DOHH2 (cell line): Measurements from ENCODE around the gene ADGRG1.

Experiments used
- H3F3A ChIP-seq: fragments of 200-600 bp; sonication (generic), shearing (Covaris generic); 2 replicates; pipeline ENCODE4 v1.6.0; 2016; ENCODE audit warnings: antibody characterized with exemption, mild to moderate bottlenecking; ENCODE audit not compliant: control insufficient read depth, insufficient read depth
- H3K27ac ChIP-seq: fragments of 200-600 bp; sonication (generic); 2 replicates; pipeline ENCODE4 v1.5.1; 2014; ENCODE audit warnings: low read depth, mild to moderate bottlenecking, low read length, moderate library complexity
- H3K27me3 ChIP-seq: fragments of 200-600 bp; sonication (generic); 2 replicates; pipeline ENCODE4 v1.6.1; 2014; ENCODE audit warnings: mild to moderate bottlenecking, low read length, mixed read lengths; ENCODE audit not compliant: control insufficient read depth
- H3K36me3 ChIP-seq: fragments of 200-600 bp; sonication (generic); 2 replicates; pipeline ENCODE4 v1.6.1; 2014; ENCODE audit warnings: mild to moderate bottlenecking, low read length, moderate library complexity, mixed read lengths; ENCODE audit not compliant: control insufficient read depth
- H3K4me1 ChIP-seq: fragments of 200-600 bp; sonication (generic); 2 replicates; pipeline ENCODE4 v1.6.1; 2014; ENCODE audit warnings: mild to moderate bottlenecking, low read length, mixed read lengths; ENCODE audit not compliant: control insufficient read depth
- H3K4me2 ChIP-seq: fragments of 200-600 bp; sonication (generic); 2 replicates; pipeline ENCODE4 v1.6.0; 2014; ENCODE audit warnings: mild to moderate bottlenecking, low read length, moderate library complexity
- H3K4me3 ChIP-seq: fragments of 200-600 bp; sonication (generic); 2 replicates; pipeline ENCODE4 v1.5.1; 2014; ENCODE audit warnings: mild to moderate bottlenecking, low read length, mixed read lengths
- H3K79me2 ChIP-seq: fragments of 200-600 bp; sonication (generic); 2 replicates; pipeline ENCODE4 v1.6.1; 2014; ENCODE audit warnings: mild to moderate bottlenecking, low read length, mixed read lengths; ENCODE audit not compliant: control insufficient read depth
- H3K9me2 ChIP-seq: fragments of 200-600 bp; sonication (generic); replicated peaks from 2 replicates; pipeline ENCODE4 v1.6.1; 2014; ENCODE audit warnings: mild to moderate bottlenecking, low read length, mixed read lengths; ENCODE audit not compliant: control insufficient read depth
- H3K9me3 ChIP-seq: fragments of 200-600 bp; sonication (generic); 2 replicates; pipeline ENCODE4 v1.6.1; 2014; ENCODE audit warnings: antibody characterized with exemption, low read length, mixed read lengths; ENCODE audit not compliant: control insufficient read depth, insufficient read depth
- H4K20me1 ChIP-seq: fragments of 200-600 bp; sonication (generic); 2 replicates; pipeline ENCODE4 v1.6.0; 2014; ENCODE audit warnings: low read depth, mild to moderate bottlenecking, antibody characterized with exemption, low read length, moderate library complexity; ENCODE audit not compliant: control insufficient read depth, insufficient read depth
- EZH2phosphoT487 ChIP-seq: fragments of 200-600 bp; sonication (generic); IDR thresholded peaks from 2 replicates; pipeline ENCODE4 v1.6.1; 2017; ENCODE audit warnings: borderline replicate concordance, mild to moderate bottlenecking, antibody characterized with exemption, low read length, moderate library complexity, mixed read lengths
- TF ChIP-seq, protein P1 (sequence below): fragments of 200-600 bp; sonication (generic); IDR thresholded peaks from one replicate; pipeline ENCODE4 v1.5.1; 2014; ENCODE audit warnings: antibody characterized with exemption, mild to moderate bottlenecking, low read depth, low read length; ENCODE audit not compliant: poor library complexity, severe bottlenecking

The ADGRG1 gene

DNA sequence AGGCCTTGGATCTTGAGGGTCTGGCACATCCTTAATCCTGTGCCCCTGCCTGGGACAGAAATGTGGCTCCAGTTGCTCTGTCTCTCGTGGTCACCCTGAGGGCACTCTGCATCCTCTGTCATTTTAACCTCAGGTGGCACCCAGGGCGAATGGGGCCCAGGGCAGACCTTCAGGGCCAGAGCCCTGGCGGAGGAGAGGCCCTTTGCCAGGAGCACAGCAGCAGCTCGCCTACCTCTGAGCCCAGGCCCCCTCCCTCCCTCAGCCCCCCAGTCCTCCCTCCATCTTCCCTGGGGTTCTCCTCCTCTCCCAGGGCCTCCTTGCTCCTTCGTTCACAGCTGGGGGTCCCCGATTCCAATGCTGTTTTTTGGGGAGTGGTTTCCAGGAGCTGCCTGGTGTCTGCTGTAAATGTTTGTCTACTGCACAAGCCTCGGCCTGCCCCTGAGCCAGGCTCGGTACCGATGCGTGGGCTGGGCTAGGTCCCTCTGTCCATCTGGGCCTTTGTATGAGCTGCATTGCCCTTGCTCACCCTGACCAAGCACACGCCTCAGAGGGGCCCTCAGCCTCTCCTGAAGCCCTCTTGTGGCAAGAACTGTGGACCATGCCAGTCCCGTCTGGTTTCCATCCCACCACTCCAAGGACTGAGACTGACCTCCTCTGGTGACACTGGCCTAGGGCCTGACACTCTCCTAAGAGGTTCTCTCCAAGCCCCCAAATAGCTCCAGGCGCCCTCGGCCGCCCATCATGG is 35.7 kb downstream of the ADGRG1 start:
- no peaks in the 10 kb centered on the region for H4K20me1 ChIP-seq
- no peak overlapping the region for H3K4me3 ChIP-seq
- H3K27ac ChIP-seq = no peak overlapping the region
- H3K79me2 ChIP-seq = no peaks in the 10 kb centered on the region
- no peak for TF ChIP-seq EZH2phosphoT487
- TF ChIP-seq, protein P1, sequence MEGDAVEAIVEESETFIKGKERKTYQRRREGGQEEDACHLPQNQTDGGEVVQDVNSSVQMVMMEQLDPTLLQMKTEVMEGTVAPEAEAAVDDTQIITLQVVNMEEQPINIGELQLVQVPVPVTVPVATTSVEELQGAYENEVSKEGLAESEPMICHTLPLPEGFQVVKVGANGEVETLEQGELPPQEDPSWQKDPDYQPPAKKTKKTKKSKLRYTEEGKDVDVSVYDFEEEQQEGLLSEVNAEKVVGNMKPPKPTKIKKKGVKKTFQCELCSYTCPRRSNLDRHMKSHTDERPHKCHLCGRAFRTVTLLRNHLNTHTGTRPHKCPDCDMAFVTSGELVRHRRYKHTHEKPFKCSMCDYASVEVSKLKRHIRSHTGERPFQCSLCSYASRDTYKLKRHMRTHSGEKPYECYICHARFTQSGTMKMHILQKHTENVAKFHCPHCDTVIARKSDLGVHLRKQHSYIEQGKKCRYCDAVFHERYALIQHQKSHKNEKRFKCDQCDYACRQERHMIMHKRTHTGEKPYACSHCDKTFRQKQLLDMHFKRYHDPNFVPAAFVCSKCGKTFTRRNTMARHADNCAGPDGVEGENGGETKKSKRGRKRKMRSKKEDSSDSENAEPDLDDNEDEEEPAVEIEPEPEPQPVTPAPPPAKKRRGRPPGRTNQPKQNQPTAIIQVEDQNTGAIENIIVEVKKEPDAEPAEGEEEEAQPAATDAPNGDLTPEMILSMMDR = no peak
- no peaks in the 10 kb centered on the region for H3F3A ChIP-seq
- no peak overlapping the region for H3K4me2 ChIP-seq
- no peaks in the 10 kb centered on the region for H3K9me3 ChIP-seq
- H3K36me3 ChIP-seq = no peaks in the 10 kb centered on the region
- no peaks in the 10 kb centered on the region for H3K9me2 ChIP-seq
- H3K27me3 ChIP-seq = no peaks in the 10 kb centered on the region
- no peaks in the 10 kb centered on the region for H3K4me1 ChIP-seq

DNA sequence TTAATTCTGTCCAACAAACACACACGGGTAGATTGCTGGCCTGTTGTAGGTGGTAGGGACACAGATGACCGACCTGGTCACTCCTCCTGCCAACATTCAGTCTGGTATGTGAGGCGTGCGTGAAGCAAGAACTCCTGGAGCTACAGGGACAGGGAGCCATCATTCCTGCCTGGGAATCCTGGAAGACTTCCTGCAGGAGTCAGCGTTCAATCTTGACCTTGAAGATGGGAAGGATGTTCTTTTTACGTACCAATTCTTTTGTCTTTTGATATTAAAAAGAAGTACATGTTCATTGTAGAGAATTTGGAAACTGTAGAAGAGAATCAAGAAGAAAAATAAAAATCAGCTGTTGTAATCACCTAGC is 36.2 kb downstream of the ADGRG1 start:
- Histone ChIP-seq H3K27me3 (no peaks in the 10 kb centered on the region; the same call in 1 of the 2 replicates), H3K4me2 (no peak overlapping the region), H3K4me3 (no peak overlapping the region), H3K9me3 (no peaks in the 10 kb centered on the region), H3K27ac (no peak overlapping the region), H3K9me2 (no peaks in the 10 kb centered on the region), H3K4me1 (no peaks in the 10 kb centered on the region), H3K36me3 (no peaks in the 10 kb centered on the region), H3K79me2 (no peaks in the 10 kb centered on the region), H4K20me1 (no peaks in the 10 kb centered on the region), H3F3A (no peaks in the 10 kb centered on the region)
- TF ChIP-seq, protein P1 = no peak
- no peak for TF ChIP-seq EZH2phosphoT487

DNA sequence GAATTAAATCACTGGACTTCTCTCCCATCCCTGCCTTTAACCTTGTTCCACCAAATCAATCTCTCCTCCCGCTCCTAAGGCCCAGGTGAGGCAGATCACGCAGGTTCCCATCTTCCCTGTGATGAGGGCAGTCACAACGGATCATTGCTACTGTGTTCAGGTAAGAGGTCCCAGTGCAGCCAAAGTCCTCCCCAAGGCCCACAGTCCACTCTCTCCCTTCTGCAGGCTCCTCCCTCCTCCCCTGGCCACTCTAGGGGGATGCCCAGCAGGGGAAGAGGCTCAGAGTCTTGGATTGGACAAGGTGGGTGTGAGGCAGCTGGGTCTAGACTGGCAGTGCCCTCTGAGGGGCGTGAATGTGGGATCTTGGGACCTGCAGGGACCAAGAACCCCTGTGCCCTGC is 37.1 kb downstream of the ADGRG1 start:
- Histone ChIP-seq H3K4me3 (no peak overlapping the region), H3K9me3 (no peaks in the 10 kb centered on the region), H3K4me2 (no peak overlapping the region), H3K79me2 (no peaks in the 10 kb centered on the region), H3K36me3 (no peaks in the 10 kb centered on the region), H4K20me1 (no peaks in the 10 kb centered on the region), H3K4me1 (no peaks in the 10 kb centered on the region), H3K9me2 (no peaks in the 10 kb centered on the region), H3K27me3 (no peaks in the 10 kb centered on the region; the same call in 1 of the 2 replicates), H3F3A (no peaks in the 10 kb centered on the region), H3K27ac (no peak overlapping the region)
- TF ChIP-seq EZH2phosphoT487 = no peak
- TF ChIP-seq, protein P1 = no peak
